Fibroblast of lung (primary cell): ENCODE measurements around the gene FAM184A. TPM values are rescaled to one million over a fixed set of nuclear protein-coding genes. Genes with fewer than 3 reads are reported as not detected.
A peak's percentile ranks its signal among the peaks of the same experiment; 100 is the strongest.

ENCODE experiments used
- DNase-seq, 2 donors: peaks; one replicate each; pipeline versions ENCODE4 v3.0.0 to v3.0.0-alpha.2; 2010; ENCODE audit warnings: low read depth in 2 of 2
- H2AFZ ChIP-seq: 2 replicates; pipeline ENCODE4 v1.5.1; 2012; ENCODE audit warnings: low read length, control low read depth, inconsistent platforms
- H3K27ac ChIP-seq: 2 replicates; pipeline ENCODE4 v1.5.1; 2011; ENCODE audit warnings: low read length, control low read depth; ENCODE audit not compliant: insufficient read depth
- H3K27me3 ChIP-seq: 2 replicates; pipeline ENCODE4 v1.5.1; 2011; ENCODE audit warnings: mild to moderate bottlenecking, low read length; ENCODE audit not compliant: control insufficient read depth, insufficient read depth
- H3K36me3 ChIP-seq: 2 replicates; pipeline ENCODE4 v1.5.1; 2011; ENCODE audit warnings: low read length; ENCODE audit not compliant: control insufficient read depth, insufficient read depth
- H3K4me1 ChIP-seq: 2 replicates; pipeline ENCODE4 v1.5.1; 2011; ENCODE audit warnings: low read length; ENCODE audit not compliant: control insufficient read depth, insufficient read depth; ENCODE audit errors: extremely low read depth
- H3K4me2 ChIP-seq: 2 replicates; pipeline ENCODE4 v1.5.1; 2011; ENCODE audit warnings: low read length, control low read depth; ENCODE audit not compliant: insufficient read depth; ENCODE audit errors: extremely low read depth
- H3K4me3 ChIP-seq, 4 experiments: fragments of 200-600 bp in 1 of 4; sonication (generic) in 1 of 4; replicated peaks in 1 of 4; 2 replicates each; pipeline ENCODE4 v1.5.1; 2011 to 2016; ENCODE audit warnings: low read length in 4 of 4, low read depth in 3 of 4, mild to moderate bottlenecking in 3 of 4, control low read depth in 2 of 4, inconsistent platforms in 1 of 4, mixed read lengths in 1 of 4; ENCODE audit not compliant: insufficient read depth in 1 of 4; ENCODE audit errors: control extremely low read depth in 1 of 4
- H3K79me2 ChIP-seq: 2 replicates; pipeline ENCODE4 v1.5.1; 2012; ENCODE audit warnings: mild to moderate bottlenecking, low read length, inconsistent platforms; ENCODE audit not compliant: control insufficient read depth, insufficient read depth
- H3K9ac ChIP-seq: 2 replicates; pipeline ENCODE4 v1.5.1; 2011; ENCODE audit warnings: mild to moderate bottlenecking, low read length, control low read depth; ENCODE audit not compliant: insufficient read depth
- H3K9me3 ChIP-seq: 2 replicates; pipeline ENCODE4 v1.5.1; 2012; ENCODE audit warnings: low read depth, low read length; ENCODE audit not compliant: control insufficient read depth, insufficient read depth
- H4K20me1 ChIP-seq: 2 replicates; pipeline ENCODE4 v1.5.1; 2011; ENCODE audit warnings: low read length; ENCODE audit not compliant: control insufficient read depth, insufficient read depth; ENCODE audit errors: extremely low read depth
- EZH2 ChIP-seq: IDR thresholded peaks from 2 replicates; pipeline ENCODE4 v1.5.1; 2012; ENCODE audit warnings: low read length, control low read depth, mild to moderate bottlenecking; ENCODE audit errors: missing control alignments
- polyA plus RNA-seq, 2 donors: library from polyadenylated mRNA; depleted of rRNA in 1 of 2; stranded (reverse) in 1 of 2; unstranded in 1 of 2; fragments of >200 nt; gene quantifications; 2 replicates each; pipeline ENCODE4 v1.2.1, GENCODE V29; 2011 to 2012; ENCODE audit warnings: missing spikeins in 1 of 2
- total RNA-seq: library from RNA; depleted of rRNA; stranded (reverse); fragments of >200 nt; gene quantifications from 2 replicates; pipeline ENCODE4 v1.2.1, GENCODE V29; 2014
- TF ChIP-seq, protein P1 (sequence below), 2 donors: IDR thresholded peaks in 1 of 2; conservative IDR thresholded peaks in 1 of 2; 1 replicate in 1 of 2; 2 replicates in 1 of 2; pipeline ENCODE4 v1.5.1; 2011 to 2012; ENCODE audit warnings: low read length in 2 of 2, control low read depth in 1 of 2, inconsistent platforms in 1 of 2, low read depth in 1 of 2, mild to moderate bottlenecking in 1 of 2

FAM184A gene
- total and polyA plus RNA-seq, 2 donors (not counting 1 experiment from before 2014, with no cell fraction given), result 0.09 to 1.7 TPM

- no peaks in the 10 kb centered on the region for H3K9me3 ChIP-seq
- H3K27ac ChIP-seq, result no peak overlapping the region
- H3K4me3 ChIP-seq, result no peak overlapping the region
- no peak overlapping the region for H2AFZ ChIP-seq
- H3K36me3 ChIP-seq, result no peaks in the 10 kb centered on the region
- H3K9ac ChIP-seq, result no peak overlapping the region
- no peak overlapping the region for H3K4me2 ChIP-seq
- no peaks in the 10 kb centered on the region for H3K79me2 ChIP-seq
- no peaks in the 10 kb centered on the region for H3K4me1 ChIP-seq
- TF ChIP-seq, protein P1, sequence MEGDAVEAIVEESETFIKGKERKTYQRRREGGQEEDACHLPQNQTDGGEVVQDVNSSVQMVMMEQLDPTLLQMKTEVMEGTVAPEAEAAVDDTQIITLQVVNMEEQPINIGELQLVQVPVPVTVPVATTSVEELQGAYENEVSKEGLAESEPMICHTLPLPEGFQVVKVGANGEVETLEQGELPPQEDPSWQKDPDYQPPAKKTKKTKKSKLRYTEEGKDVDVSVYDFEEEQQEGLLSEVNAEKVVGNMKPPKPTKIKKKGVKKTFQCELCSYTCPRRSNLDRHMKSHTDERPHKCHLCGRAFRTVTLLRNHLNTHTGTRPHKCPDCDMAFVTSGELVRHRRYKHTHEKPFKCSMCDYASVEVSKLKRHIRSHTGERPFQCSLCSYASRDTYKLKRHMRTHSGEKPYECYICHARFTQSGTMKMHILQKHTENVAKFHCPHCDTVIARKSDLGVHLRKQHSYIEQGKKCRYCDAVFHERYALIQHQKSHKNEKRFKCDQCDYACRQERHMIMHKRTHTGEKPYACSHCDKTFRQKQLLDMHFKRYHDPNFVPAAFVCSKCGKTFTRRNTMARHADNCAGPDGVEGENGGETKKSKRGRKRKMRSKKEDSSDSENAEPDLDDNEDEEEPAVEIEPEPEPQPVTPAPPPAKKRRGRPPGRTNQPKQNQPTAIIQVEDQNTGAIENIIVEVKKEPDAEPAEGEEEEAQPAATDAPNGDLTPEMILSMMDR (conservative IDR thresholded peaks at IDR 0.05 in 1 of 2, IDR thresholded peaks at IDR 0.05 in 1 of 2; ENCODE audit: low read depth in 1 of 2, low read length in 2 of 2), result no peak
- no peak for TF ChIP-seq EZH2
- no peaks in the 10 kb centered on the region for H4K20me1 ChIP-seq
- DNase-seq, result no peak
- H3K27me3 ChIP-seq, result no peaks in the 10 kb centered on the region
Observed at GRCh38 chr6:118923035-118923434, 155.4 kb downstream of the FAM184A start.

GRCh38 chr6:118921084-118921483 is 157.4 kb downstream of the FAM184A start:
- no peak for TF ChIP-seq EZH2
- TF ChIP-seq, protein P1 (conservative IDR thresholded peaks at IDR 0.05 in 1 of 2, IDR thresholded peaks at IDR 0.05 in 1 of 2; ENCODE audit: low read depth in 1 of 2, low read length in 2 of 2), result no peak
- H3K79me2 ChIP-seq, result no peaks in the 10 kb centered on the region
- H3K4me2 ChIP-seq, result no peak overlapping the region
- H3K9me3 ChIP-seq, result no peaks in the 10 kb centered on the region
- no peak for DNase-seq
- H3K36me3 ChIP-seq, result no peaks in the 10 kb centered on the region
- no peak overlapping the region for H3K4me3 ChIP-seq
- no peaks in the 10 kb centered on the region for H3K4me1 ChIP-seq
- no peaks in the 10 kb centered on the region for H4K20me1 ChIP-seq
- H3K27ac ChIP-seq, result no peak overlapping the region
- no peak overlapping the region for H3K9ac ChIP-seq
- H3K27me3 ChIP-seq, result no peaks in the 10 kb centered on the region
- H2AFZ ChIP-seq, result no peak overlapping the region

GRCh38 chr6:118918329-118918725 is 160.1 kb downstream of the FAM184A start:
- H3K79me2 ChIP-seq, result no peaks in the 10 kb centered on the region
- H3K36me3 ChIP-seq, result no peaks in the 10 kb centered on the region

More at GRCh38 chr6:118918329-118918725, 160.1 kb downstream of the FAM184A start:
- Histone ChIP-seq H3K27ac (no peak overlapping the region), H3K4me2 (no peak overlapping the region), H3K9ac (no peak overlapping the region), H3K9me3 (no peaks in the 10 kb centered on the region), H3K4me1 (no peaks in the 10 kb centered on the region), H3K4me3 (no peak overlapping the region), H2AFZ (no peak overlapping the region), H3K27me3 (no peaks in the 10 kb centered on the region), H4K20me1 (no peaks in the 10 kb centered on the region)
- peak in 1 of 2 donors; percentile 48 for DNase-seq
- TF ChIP-seq EZH2, result no peak
